Tibial nerve (tissue), 4 donors: ENCODE data around the gene HOMER2.

Experiments used
- CTCF ChIP-seq, 5 experiments: fragments of 200-600 bp in 3 of 5; fragments of 450-650 bp in 2 of 5; sonication (generic) in 3 of 5; IDR thresholded peaks; one replicate each; pipeline ENCODE4 v1.5.1; 2016 to 2019; ENCODE audit warnings: antibody characterized with exemption in 5 of 5, mild to moderate bottlenecking in 3 of 5, moderate library complexity in 2 of 5
- EP300 ChIP-seq, 2 donors: sonication (generic); formaldehyde crosslinking; IDR thresholded peaks; one replicate each; pipeline ENCODE4 v1.6.1; 2017; ENCODE audit warnings: antibody characterized with exemption in 2 of 2, mild to moderate bottlenecking in 1 of 2
- POLR2A ChIP-seq, 2 donors: fragments of 450-650 bp; IDR thresholded peaks; one replicate each; pipeline ENCODE4 v1.6.1; 2017; ENCODE audit warnings: antibody characterized with exemption in 2 of 2, mild to moderate bottlenecking in 2 of 2, moderate library complexity in 2 of 2

- no peak for TF ChIP-seq POLR2A (IDR thresholded peaks at IDR 0.05)
- no peak for TF ChIP-seq CTCF (IDR thresholded peaks at IDR 0.05)
- no peak for TF ChIP-seq EP300 (IDR thresholded peaks at IDR 0.05)
Observed at GRCh38 chr15:82992436-82992998, 40.0 kb upstream of the HOMER2 start.
